ENCODE results near the gene PRPF18.

Gene PRPF18

GRCh38 chr10:13669182-13669855 is 82.6 kb downstream of the PRPF18 start:
- DNase-seq (ENCODE audit: low spot score): no peak

DNA sequence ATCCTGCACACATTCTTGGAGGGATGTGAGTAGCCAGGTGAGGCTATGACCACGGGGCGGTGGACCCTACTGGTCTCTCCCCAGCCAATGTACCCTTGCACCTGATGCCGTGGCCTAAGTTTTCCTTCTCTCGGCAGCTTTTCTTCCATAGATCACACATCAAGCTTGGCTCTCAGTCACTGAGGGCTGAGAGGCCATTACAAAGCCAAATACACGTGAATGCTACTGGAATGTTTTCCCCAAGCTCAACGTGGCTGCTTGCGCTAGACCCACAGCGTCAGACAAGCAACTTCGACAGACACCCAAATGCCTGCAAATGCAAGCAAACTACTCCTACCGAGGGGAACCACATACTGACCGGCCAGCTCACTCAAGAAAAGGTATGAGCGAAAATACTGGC is 83.1 kb downstream of the PRPF18 start:
- no peak for DNase-seq (ENCODE audit: low spot score)

GRCh38 chr10:13670311-13670710 is 83.5 kb downstream of the PRPF18 start:
- DNase-seq (ENCODE audit: low spot score): no peak

- DNase-seq (ENCODE audit: low spot score): no peak
Observed at GRCh38 chr10:13671904-13672303, 85.1 kb downstream of the PRPF18 start.

DNA sequence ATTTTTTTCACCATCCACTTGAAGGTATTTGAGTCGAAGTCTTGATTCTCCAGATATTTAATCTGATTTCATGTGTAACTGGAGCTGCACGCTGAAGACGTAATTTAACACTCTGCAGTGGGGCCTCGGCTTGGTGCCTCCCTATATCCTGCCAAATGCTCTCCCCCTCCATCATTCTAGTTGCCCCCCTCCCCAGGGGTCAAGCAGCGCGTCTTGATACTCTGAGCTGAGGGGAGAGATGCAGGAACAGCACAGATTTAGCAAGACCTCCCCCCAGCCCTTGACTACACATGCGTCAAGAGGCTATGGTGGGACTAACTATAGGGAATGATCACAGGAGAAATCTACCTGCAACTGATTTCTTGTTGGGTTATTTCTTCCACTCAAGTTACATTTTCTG is 85.8 kb downstream of the PRPF18 start:
- DNase-seq (ENCODE audit: low spot score): peak; percentile 62

DNA sequence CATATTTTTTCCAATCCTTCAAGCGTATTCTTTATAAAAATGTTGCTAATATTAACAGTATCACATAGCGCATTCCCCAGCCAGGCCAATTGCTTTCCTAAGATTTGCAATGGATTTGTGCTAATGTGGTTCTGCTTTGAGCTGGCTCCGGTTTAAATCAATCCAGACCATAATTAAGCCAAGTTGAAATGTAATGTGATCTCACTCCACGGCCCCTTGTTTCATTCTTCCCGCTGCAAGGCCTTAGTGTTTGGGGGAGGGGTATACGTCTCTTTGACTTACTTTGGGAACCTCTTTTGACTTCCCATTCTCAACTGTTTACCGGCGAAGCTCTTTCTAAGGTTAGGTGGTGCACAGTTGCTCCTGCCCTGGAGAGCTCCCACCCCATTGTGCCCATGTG is 86.4 kb downstream of the PRPF18 start:
- DNase-seq (ENCODE audit: low spot score): no peak

DNA sequence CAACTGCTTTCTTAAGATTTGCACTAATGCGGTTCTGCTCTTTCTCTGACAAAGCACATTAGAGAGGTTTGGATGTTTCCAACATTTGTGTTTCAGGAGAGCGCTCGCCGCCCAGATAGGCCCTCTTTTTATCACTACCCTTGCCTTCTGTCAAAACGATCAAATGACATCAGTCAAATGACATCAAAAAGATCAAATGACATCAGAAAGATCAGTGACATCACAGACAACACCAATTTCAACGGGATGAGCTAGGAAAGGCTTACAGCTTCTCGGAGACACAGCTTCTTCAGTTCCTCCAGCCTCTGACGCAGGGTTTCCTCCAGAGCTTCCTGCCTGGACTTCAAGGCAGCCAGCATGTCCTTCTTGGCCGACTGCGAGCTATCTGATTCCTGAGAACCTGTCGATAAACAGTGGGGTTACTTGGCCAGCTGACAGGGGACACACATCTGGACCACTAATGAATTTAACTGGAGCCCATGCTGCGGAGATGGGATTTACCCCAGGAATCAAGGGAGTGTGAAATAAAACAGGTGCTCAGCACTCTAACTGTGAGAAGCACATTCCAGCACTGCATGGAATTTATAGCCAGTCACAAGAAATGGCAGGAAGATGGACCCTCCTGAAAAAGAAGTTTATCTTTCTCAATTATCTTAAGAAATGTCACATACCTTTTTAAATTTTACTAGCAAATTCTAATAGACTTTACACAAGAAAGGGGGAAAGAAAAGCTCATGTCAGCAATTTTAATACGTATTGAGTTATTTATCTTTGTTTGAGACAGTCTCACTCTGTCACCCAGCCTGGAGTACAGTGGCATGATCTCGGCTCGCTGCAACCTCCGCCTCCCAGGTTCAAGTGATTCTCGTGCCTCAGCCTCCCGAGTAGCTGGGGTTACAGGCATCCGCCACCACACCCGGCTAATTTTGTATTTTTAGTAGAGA is 88.2 kb downstream of the PRPF18 start:
- DNase-seq (ENCODE audit: low spot score): no peak

DNA sequence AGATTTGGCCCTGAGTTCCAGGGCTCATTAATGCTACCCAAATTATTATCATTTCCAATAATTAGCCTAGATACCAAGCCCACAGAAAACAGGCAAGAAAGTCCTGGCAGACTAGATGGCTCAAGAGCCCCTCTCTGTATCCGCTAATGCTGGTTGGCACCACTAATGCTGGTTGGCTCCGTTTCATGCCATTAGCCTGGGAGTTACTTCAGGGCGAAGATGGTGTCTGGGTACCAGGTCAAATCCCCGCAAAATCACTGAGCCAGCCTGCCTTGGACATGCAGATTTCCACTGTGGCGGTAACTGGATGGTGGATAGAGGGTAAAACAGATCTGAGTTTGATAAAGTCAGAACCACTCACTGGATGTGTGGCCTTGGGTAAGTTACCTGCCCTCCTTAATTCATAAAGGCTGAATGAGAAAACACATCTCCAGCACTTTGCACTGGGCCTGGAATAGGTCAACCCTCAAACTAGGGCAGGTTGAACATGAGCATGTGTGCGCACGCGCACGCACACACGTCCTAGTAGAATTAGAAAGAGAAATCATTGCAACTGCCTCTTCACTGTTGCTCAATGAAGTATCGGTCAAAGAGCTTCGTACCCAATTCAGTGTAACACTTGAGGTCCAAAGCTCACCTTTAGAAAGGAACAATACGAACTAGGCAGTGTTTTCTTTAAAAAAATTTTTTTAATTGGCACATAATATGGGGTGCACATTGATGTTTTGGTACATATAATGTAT is 91.5 kb downstream of the PRPF18 start:
- no peak for DNase-seq (ENCODE audit: low spot score)
